GM06990 (cell line): Measurements from ENCODE around the gene ST6GALNAC4.
A peak's percentile ranks its signal among the peaks of the same experiment; 100 is the strongest.

Experiments used
- DNase-seq: peaks from one replicate; pipeline ENCODE4 v3.0.0-alpha.2; 2011; ENCODE audit not compliant: insufficient read length; ENCODE audit errors: extremely low read depth
- H3K27me3 ChIP-seq: replicated peaks from 2 replicates; pipeline ENCODE4 v1.6.0; 2011; ENCODE audit warnings: low read length; ENCODE audit not compliant: control insufficient read depth, insufficient read depth
- H3K36me3 ChIP-seq: 2 replicates; pipeline ENCODE4 v1.5.1; 2011; ENCODE audit warnings: low read length; ENCODE audit not compliant: control insufficient read depth, insufficient read depth
- H3K4me3 ChIP-seq: replicated peaks from 2 replicates; pipeline ENCODE4 v1.5.1; 2011; ENCODE audit warnings: low read depth, mild to moderate bottlenecking, control low read depth, low read length
- CTCF ChIP-seq: IDR thresholded peaks from 2 replicates; pipeline ENCODE4 v1.5.1; 2011; ENCODE audit warnings: low read length, control low read depth, mild to moderate bottlenecking, inconsistent platforms; ENCODE audit not compliant: insufficient read depth, poor library complexity, severe bottlenecking

The ST6GALNAC4 gene

GRCh38 chr9:127863191-127863621, 53.6 kb downstream of the ST6GALNAC4 start:
- TF ChIP-seq CTCF: no peak
- H3K27me3 ChIP-seq: no peaks in the 10 kb centered on the region
- no peak overlapping the region for H3K4me3 ChIP-seq
- no peak for DNase-seq
- no peaks in the 10 kb centered on the region for H3K36me3 ChIP-seq

GRCh38 chr9:127862075-127863011, 54.5 kb downstream of the ST6GALNAC4 start:
- DNase-seq: peak; percentile 40
- no peaks in the 10 kb centered on the region for H3K36me3 ChIP-seq
- no peaks in the 10 kb centered on the region for H3K27me3 ChIP-seq
- H3K4me3 ChIP-seq: no peak overlapping the region
- TF ChIP-seq CTCF: no peak

GRCh38 chr9:127860779-127861178, 56.1 kb downstream of the ST6GALNAC4 start:
- DNase-seq: no peak
- no peaks in the 10 kb centered on the region for H3K27me3 ChIP-seq
- H3K4me3 ChIP-seq: no peak overlapping the region
- H3K36me3 ChIP-seq: no peaks in the 10 kb centered on the region
- TF ChIP-seq CTCF: no peak

- H3K36me3 ChIP-seq: no peaks in the 10 kb centered on the region
- H3K27me3 ChIP-seq: no peaks in the 10 kb centered on the region
- no peak overlapping the region for H3K4me3 ChIP-seq
- no peak for TF ChIP-seq CTCF
- DNase-seq: no peak
These were observed 56.6 kb downstream of the ST6GALNAC4 start for GRCh38 chr9:127860260-127860659.

GRCh38 chr9:127858041-127858512, 58.8 kb downstream of the ST6GALNAC4 start:
- no peaks in the 10 kb centered on the region for H3K36me3 ChIP-seq
- no peak for TF ChIP-seq CTCF
- DNase-seq: no peak
- H3K27me3 ChIP-seq: no peaks in the 10 kb centered on the region
- H3K4me3 ChIP-seq: no peak overlapping the region
